ENCODE results near the gene CDY1B. TPM values are rescaled to one million over a fixed set of nuclear protein-coding genes. Genes with fewer than 3 reads are reported as not detected.
"Not testable (repeated sequence)": the region's sequence is repeated elsewhere in the genome, so short reads cannot be mapped to it uniquely, and the experiment has no call there.

Gene CDY1B, protein sequence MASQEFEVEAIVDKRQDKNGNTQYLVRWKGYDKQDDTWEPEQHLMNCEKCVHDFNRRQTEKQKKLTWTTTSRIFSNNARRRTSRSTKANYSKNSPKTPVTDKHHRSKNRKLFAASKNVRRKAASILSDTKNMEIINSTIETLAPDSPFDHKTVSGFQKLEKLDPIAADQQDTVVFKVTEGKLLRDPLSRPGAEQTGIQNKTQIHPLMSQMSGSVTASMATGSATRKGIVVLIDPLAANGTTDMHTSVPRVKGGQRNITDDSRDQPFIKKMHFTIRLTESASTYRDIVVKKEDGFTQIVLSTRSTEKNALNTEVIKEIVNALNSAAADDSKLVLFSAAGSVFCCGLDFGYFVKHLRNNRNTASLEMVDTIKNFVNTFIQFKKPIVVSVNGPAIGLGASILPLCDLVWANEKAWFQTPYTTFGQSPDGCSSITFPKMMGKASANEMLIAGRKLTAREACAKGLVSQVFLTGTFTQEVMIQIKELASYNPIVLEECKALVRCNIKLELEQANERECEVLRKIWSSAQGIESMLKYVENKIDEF
- total RNA-seq (not detected), polyA plus RNA-seq (not detected)
- long read RNA-seq, donor 1 = 0 reads
- long read RNA-seq, donor 2 = 0 reads

DNA sequence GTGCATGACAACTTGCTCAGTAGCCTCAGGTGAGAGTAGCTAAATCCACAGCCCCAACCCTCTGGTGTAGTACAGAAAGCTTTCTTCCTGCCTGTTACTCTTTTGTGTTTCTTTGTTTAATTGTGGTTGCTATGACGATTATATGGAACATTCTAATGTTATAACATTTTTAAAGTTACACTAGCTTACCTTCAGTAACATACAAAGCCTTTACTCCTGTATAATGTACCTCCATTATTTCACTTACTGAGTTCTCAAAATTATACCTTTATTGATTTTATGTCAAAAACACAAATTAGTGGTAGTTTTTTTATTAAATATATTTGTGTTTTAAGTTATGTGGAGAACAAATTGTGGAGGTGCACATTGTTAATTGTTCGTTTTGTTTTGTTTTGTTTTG lies at the start of gene CDY1B:
Gene CDY1B (minus strand): TSS at position 101 of the 400 bp plus-strand sequence. CDS start 331 bp downstream, outside the sequence.
- H3K9me3 ChIP-seq; ATAC-seq; H3K36me3 ChIP-seq (ENCODE audit: insufficient read depth in 1 of 2, low read depth in 1 of 2); H3K4me3 ChIP-seq; H3K27ac ChIP-seq; H3K27me3 ChIP-seq (ENCODE audit: insufficient read depth in 3 of 3, low read length in 2 of 3); H3K4me1 ChIP-seq; intact Hi-C loops (cut with DNase I); DNase-seq: not testable (repeated sequence)
- no CpG with 5 or more reads among the region's 2 CpGs for WGBS, 3 donors

DNA sequence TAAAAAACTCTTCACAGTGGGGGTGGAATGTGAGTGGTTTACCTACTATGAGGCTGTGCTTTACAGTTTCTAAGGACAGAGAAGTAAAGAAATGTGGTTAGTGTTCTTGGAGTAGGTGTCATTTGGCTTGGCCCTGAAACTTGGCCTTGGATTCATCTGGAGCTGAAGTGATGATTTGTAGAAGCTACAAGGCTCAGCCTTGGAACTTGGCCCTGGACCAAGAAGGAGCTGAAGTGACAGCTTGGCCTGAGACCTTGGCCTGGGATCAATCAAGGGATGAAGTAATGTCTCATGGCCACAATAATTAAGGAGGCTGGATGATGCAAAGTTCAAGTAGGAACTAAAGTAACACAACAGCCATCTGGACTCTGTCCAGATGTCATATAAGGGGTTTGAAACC lies 1.7 kb upstream of the CDY1B start:
- ATAC-seq; H3K27ac ChIP-seq; H3K4me1 ChIP-seq; H3K9me3 ChIP-seq; H3K27me3 ChIP-seq (ENCODE audit: insufficient read depth in 3 of 3, low read length in 2 of 3); intact Hi-C loops (cut with DNase I); DNase-seq; H3K4me3 ChIP-seq; H3K36me3 ChIP-seq (ENCODE audit: insufficient read depth in 1 of 2, low read depth in 1 of 2): not testable (repeated sequence)

DNA sequence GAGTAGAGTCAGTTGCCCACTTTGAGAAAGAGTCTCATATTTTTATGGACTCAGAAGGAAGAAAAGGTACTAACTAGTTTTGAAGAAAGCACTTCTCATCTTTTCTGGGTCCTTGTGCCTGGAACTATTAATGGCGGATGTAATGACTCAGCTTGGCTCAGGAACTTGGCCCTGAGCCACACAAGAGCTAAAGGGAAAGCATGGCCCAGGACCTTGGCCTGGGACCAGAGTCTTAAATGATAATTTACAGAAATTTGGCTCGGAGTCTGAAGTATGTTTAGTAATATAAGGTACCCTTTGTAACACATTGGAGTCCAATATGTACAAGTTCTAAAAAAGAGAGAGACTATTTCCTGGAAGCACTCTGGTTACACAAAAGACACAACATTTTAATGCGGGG lies 4.6 kb downstream of the CDY1B start:
- H3K4me3 ChIP-seq; H3K9me3 ChIP-seq; H3K27me3 ChIP-seq (ENCODE audit: insufficient read depth in 3 of 3, low read length in 2 of 3); intact Hi-C loops (cut with DNase I); ATAC-seq; H3K36me3 ChIP-seq (ENCODE audit: insufficient read depth in 1 of 2, low read depth in 1 of 2); H3K4me1 ChIP-seq; DNase-seq; H3K27ac ChIP-seq: not testable (repeated sequence)
- WGBS, 3 donors = no CpG with 5 or more reads among the region's 3 CpGs

DNA sequence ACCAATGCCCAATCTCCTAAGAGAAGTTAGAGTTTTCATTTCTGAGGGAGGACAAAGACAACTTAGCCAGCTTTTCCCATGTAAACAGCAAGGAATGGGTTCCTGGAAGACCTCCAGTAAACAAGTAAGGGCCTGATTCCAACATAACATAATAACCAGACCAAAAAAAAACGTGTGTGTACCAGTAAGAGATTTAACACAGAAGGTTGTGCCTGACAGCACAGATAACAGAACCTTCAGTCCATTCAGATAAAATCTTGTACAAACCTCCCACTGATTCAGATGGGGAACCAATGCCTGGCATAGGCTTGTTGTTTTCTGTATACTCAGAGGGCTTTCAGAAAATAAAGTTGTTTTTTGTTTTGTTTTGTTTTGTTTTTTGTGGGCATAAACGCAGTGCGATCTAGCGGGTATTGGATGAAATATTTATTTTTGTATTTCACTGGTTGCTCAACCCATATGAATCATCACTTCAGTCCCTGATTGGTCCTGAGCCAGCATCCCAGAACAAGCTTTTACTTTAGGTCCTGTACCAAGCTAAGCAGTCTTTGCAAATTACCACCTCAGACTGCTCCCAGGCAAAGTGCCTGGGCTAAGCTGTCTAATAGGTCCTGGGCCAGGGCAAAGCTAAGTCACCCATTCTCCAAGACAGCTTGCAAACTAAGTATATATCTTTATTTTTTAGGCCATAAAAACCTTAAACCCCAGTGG lies 8.7 kb downstream of the CDY1B start:
- H3K9me3 ChIP-seq; H3K4me1 ChIP-seq; ATAC-seq; H3K36me3 ChIP-seq (ENCODE audit: insufficient read depth in 1 of 2, low read depth in 1 of 2); intact Hi-C loops (cut with DNase I); H3K4me3 ChIP-seq; H3K27me3 ChIP-seq (ENCODE audit: insufficient read depth in 3 of 3, low read length in 2 of 3); DNase-seq; H3K27ac ChIP-seq: not testable (repeated sequence)
- WGBS, 3 donors = no CpG with 5 or more reads among the region's 4 CpGs

DNA sequence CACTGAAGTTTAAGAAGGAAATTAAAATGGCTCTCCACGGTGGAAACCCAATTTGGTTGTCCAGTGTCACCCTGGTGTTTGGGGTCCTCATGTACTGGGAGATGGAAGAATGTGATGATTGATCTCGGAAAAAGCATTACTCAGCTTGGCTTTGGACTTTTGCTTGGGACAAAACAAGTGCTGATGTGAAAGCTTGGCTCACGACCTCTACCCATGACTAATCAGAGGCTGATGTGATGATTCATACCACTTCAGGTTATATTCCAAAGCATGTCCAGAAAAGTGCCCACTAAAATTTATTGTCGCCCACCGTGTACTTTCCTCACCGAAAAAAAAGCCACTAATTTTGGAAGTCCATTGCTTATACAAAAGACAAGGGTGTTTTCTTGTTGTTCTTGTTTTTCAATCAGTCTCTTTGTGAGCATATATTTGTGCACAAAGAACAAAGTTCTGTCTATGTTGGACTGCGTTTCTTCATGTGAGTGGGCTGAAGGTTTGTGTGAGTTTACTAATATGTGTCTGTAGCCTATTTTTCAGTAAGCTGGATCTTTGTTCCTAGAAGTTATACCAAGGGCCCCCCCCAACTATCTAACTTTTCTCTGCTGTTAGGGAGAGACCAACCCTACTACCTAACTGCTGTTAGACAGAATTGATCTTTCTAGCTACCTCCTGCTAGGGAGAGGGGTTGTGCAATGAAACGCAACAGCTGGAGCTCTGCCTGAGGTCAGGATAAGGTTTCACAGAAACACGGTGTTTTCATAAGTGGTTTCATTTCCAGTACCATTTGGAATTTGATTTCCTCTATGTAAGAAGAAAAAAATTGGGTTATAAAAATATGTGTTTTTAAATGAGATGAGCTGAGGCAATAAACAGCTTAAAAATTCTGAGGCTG lies 21.4 kb downstream of the CDY1B start:
- H3K9me3 ChIP-seq; DNase-seq; H3K4me1 ChIP-seq; intact Hi-C loops (cut with DNase I); ATAC-seq; H3K4me3 ChIP-seq; H3K27me3 ChIP-seq (ENCODE audit: insufficient read depth in 3 of 3, low read length in 2 of 3); H3K27ac ChIP-seq; H3K36me3 ChIP-seq (ENCODE audit: insufficient read depth in 1 of 2, low read depth in 1 of 2): not testable (repeated sequence)
- no CpG with 5 or more reads among the region's 9 CpGs for WGBS, 3 donors

Data from psoas muscle (tissue), 8 donors.